Transverse colon (tissue), 4 donors: Measurements from ENCODE around the gene MTMR1. TPM values are rescaled to one million over a fixed set of nuclear protein-coding genes. Genes with fewer than 3 reads are reported as not detected.

Experiments used
- DNase-seq: peaks from one replicate; pipeline ENCODE4 v3.0.0-alpha.2; 2019
- H3K27ac ChIP-seq, 4 donors: fragments of 200-600 bp; sonication (generic); 2 replicates each; pipeline ENCODE4 v1.5.1; 2016 to 2018; ENCODE audit warnings: inconsistent platforms in 4 of 4
- H3K27me3 ChIP-seq: fragments of 200-600 bp; sonication (generic); 2 replicates; pipeline ENCODE4 v1.5.1; 2017; ENCODE audit warnings: inconsistent platforms
- H3K36me3 ChIP-seq, 4 donors: fragments of 200-600 bp; sonication (generic); 2 replicates each; pipeline ENCODE4 v1.5.1; 2017 to 2019; ENCODE audit warnings: inconsistent platforms in 4 of 4
- H3K4me1 ChIP-seq, 4 donors: fragments of 200-600 bp; sonication (generic); 2 replicates each; pipeline ENCODE4 v1.5.1; 2017 to 2020; ENCODE audit warnings: inconsistent platforms in 4 of 4
- H3K4me3 ChIP-seq, 4 donors: fragments of 200-600 bp; sonication (generic); 1 replicate in 1 of 4; 2 replicates in 3 of 4; pipeline versions ENCODE4 v1.5.1 to v1.6.1; 2017 to 2019; ENCODE audit warnings: inconsistent platforms in 4 of 4
- H3K9me3 ChIP-seq, 2 donors: fragments of 200-600 bp; sonication (generic); 2 replicates each; pipeline ENCODE4 v1.5.1; 2017 to 2019; ENCODE audit warnings: inconsistent platforms in 2 of 2
- CTCF ChIP-seq, 5 experiments: fragments of 200-600 bp in 3 of 5; fragments of 450-650 bp in 2 of 5; sonication (generic) in 3 of 5; IDR thresholded peaks; 1 replicate in 2 of 5; 2 replicates in 3 of 5; pipeline ENCODE4 v1.5.1; 2016 to 2017; ENCODE audit warnings: antibody characterized with exemption in 5 of 5, inconsistent platforms in 3 of 5, mild to moderate bottlenecking in 2 of 5, moderate library complexity in 1 of 5
- EP300 ChIP-seq: sonication (generic); formaldehyde crosslinking; IDR thresholded peaks from one replicate; pipeline ENCODE4 v1.6.1; 2017; ENCODE audit warnings: antibody characterized with exemption, low read depth
- POLR2A ChIP-seq: fragments of 450-650 bp; IDR thresholded peaks from one replicate; pipeline ENCODE4 v1.6.1; 2016; ENCODE audit warnings: antibody characterized with exemption, mild to moderate bottlenecking, moderate library complexity
- POLR2AphosphoS5 ChIP-seq, 3 donors: sonication (generic); formaldehyde crosslinking; IDR thresholded peaks; one replicate each; pipeline ENCODE4 v1.6.1; 2016; ENCODE audit warnings: antibody characterized with exemption in 3 of 3
- WGBS, 2 donors: methylation state at CpG; one replicate each; pipeline ENCODE4 v1.1.5; 2018; ENCODE audit warnings: low coverage in 1 of 2; 5-methylcytosine and 5-hydroxymethylcytosine counted together
- in situ Hi-C, 4 donors: fragments of 200-750 bp; cut with MboI; loops; one replicate each; pipeline versions ENCODE4 v1.15.0 to v1.15.1; 2017; ENCODE audit warnings: low sequenced_read_pairs in 3 of 4, low pct_ligation_motif_present in 1 of 4, low pct_unique_long_range_greater_than_20kb in 1 of 4
- intact Hi-C: fragments of 100-400 bp; cut with DNase I; formaldehyde crosslinking; loops from one replicate; pipeline ENCODE4 v1.15.1; 2023; ENCODE audit warnings: low total_unique reads
- total RNA-seq, 4 donors: library from RNA; depleted of rRNA; stranded (reverse); fragments of >200 nt; gene quantifications; one replicate each; pipeline ENCODE4 v1.1.0, GENCODE V29; 2016

Gene MTMR1
- total RNA-seq, 4 donors from 2014 or later = 14.6 to 25.5 (median 21.1) TPM

GRCh38 chrX:150731795-150732194 is 38.6 kb downstream of the MTMR1 start:
- DNase-seq = no peak
- Histone ChIP-seq H3K36me3 (no peaks in the 10 kb centered on the region), H3K27ac (no peak overlapping the region), H3K9me3 (no peaks in the 10 kb centered on the region), H3K27me3 (no peaks in the 10 kb centered on the region), H3K4me1 (no peaks in the 10 kb centered on the region), H3K4me3 (no peak overlapping the region)
- intact Hi-C loops = no loop called here
- in situ Hi-C loops = no loop called here
- 69 to 75% methylated on average over 2 to 3 of the region's 3 CpGs for WGBS, 2 donors
- TF ChIP-seq POLR2A (no peak), POLR2AphosphoS5 (IDR thresholded peaks at IDR 0.05) (no peak), CTCF (IDR thresholded peaks at IDR 0.05) (no peak), EP300 (no peak)

- Histone ChIP-seq H3K9me3 (no peaks in the 10 kb centered on the region), H3K4me1 (no peaks in the 10 kb centered on the region), H3K27me3 (no peaks in the 10 kb centered on the region), H3K27ac (no peak overlapping the region), H3K36me3 (no peaks in the 10 kb centered on the region), H3K4me3 (no peak overlapping the region)
- TF ChIP-seq CTCF (IDR thresholded peaks at IDR 0.05) (no peak), POLR2A (no peak), POLR2AphosphoS5 (IDR thresholded peaks at IDR 0.05) (no peak), EP300 (no peak)
- intact Hi-C loops = no loop called here
- in situ Hi-C loops = no loop called here
- DNase-seq = no peak
- WGBS, 2 donors = 75% methylated on average over 9 of the region's 9 CpGs; no CpG with 5 or more reads in 1 of the 2 donors
These were observed 43.3 kb downstream of the MTMR1 start for GRCh38 chrX:150736475-150736874.

GRCh38 chrX:150752124-150752523 is 58.9 kb downstream of the MTMR1 start:
- no peak for TF ChIP-seq CTCF (IDR thresholded peaks at IDR 0.05)
- no peak for TF ChIP-seq POLR2A
- no peak for TF ChIP-seq POLR2AphosphoS5 (IDR thresholded peaks at IDR 0.05)
- no peak for TF ChIP-seq EP300
- H3K4me3 ChIP-seq = no peak overlapping the region
- no peaks in the 10 kb centered on the region for H3K9me3 ChIP-seq
- no peak for DNase-seq
- H3K27me3 ChIP-seq = no peaks in the 10 kb centered on the region
- intact Hi-C loops (no loop called here), in situ Hi-C loops (no loop called here)
- H3K27ac ChIP-seq = no peak overlapping the region
- H3K4me1 ChIP-seq = no peaks in the 10 kb centered on the region
- WGBS, 2 donors = 80 to 100% methylated on average over 1 to 3 of the region's 3 CpGs
- no peaks in the 10 kb centered on the region for H3K36me3 ChIP-seq

- Histone ChIP-seq H3K4me1 (no peaks in the 10 kb centered on the region), H3K4me3 (no peak overlapping the region), H3K27me3 (no peaks in the 10 kb centered on the region), H3K36me3 (no peaks in the 10 kb centered on the region), H3K9me3 (no peaks in the 10 kb centered on the region), H3K27ac (no peak overlapping the region)
- DNase-seq = no peak
- TF ChIP-seq EP300 = no peak
- no peak for TF ChIP-seq POLR2AphosphoS5 (IDR thresholded peaks at IDR 0.05)
- no peak for TF ChIP-seq CTCF (IDR thresholded peaks at IDR 0.05)
- TF ChIP-seq POLR2A = no peak
- WGBS, 2 donors = 75% methylated on average over 4 of the region's 4 CpGs; no CpG with 5 or more reads in 1 of the 2 donors
- intact Hi-C loops = no loop called here
- in situ Hi-C loops = no loop called here
These were observed 60.2 kb downstream of the MTMR1 start for GRCh38 chrX:150753357-150753756.
